Glomerular visceral epithelial cell (primary cell): ENCODE results near the gene CEP250.

Experiments used
- DNase-seq: peaks from one replicate; pipeline ENCODE4 v3.0.0-alpha.2; 2016; ENCODE audit errors: extremely low spot score

The CEP250 gene

GRCh38 chr20:35561268-35561667, 105.9 kb downstream of the CEP250 start:
- DNase-seq: peak; percentile 78

- no peak for DNase-seq
These were observed 106.3 kb downstream of the CEP250 start for GRCh38 chr20:35561671-35562070.

GRCh38 chr20:35562541-35563110, 107.2 kb downstream of the CEP250 start:
- no peak for DNase-seq

GRCh38 chr20:35563834-35564233, 108.4 kb downstream of the CEP250 start:
- no peak for DNase-seq

GRCh38 chr20:35564905-35565304, 109.5 kb downstream of the CEP250 start:
- no peak for DNase-seq

DNA sequence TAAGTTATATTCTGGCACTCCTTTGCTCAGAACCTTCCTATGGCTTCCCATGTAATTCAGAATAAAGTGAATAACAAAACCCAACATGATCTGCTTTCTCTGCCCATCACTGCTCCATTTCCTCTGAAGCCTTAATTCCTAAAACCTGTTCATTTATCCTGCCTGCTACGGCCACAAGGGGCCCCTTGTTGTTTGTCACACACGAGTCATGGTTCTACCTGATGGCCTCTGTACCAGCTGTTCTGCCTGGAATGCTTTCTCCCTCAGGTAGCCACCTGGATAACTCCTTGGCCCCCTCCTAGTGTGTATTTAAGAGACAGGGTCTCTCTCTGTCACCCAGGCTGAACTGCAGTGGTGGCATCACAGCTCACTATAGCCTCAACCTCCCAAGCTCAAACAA, 113.2 kb downstream of the CEP250 start:
- DNase-seq: peak; percentile 30
